Occipital lobe (tissue), 3 donors: ENCODE results near the gene TAS1R1. TPM values are rescaled to one million over a fixed set of nuclear protein-coding genes. Genes with fewer than 3 reads are reported as not detected.

Experiments
- DNase-seq: peaks from one replicate; lab custom pipeline; 2025; lab: John Stamatoyannopoulos, UW
- small RNA-seq: library from RNA; depleted of rRNA; stranded (forward); fragments of <200 nt; gene quantifications from one replicate; pipeline ENCODE3, GENCODE V24; 2014
- total RNA-seq: library from RNA; depleted of rRNA; stranded (reverse); fragments of >200 nt; gene quantifications from one replicate; pipeline ENCODE4 v1.2.3, GENCODE V29; 2014

Gene TAS1R1
- total RNA-seq, 1 donor from 2014 or later, result not detected

DNA sequence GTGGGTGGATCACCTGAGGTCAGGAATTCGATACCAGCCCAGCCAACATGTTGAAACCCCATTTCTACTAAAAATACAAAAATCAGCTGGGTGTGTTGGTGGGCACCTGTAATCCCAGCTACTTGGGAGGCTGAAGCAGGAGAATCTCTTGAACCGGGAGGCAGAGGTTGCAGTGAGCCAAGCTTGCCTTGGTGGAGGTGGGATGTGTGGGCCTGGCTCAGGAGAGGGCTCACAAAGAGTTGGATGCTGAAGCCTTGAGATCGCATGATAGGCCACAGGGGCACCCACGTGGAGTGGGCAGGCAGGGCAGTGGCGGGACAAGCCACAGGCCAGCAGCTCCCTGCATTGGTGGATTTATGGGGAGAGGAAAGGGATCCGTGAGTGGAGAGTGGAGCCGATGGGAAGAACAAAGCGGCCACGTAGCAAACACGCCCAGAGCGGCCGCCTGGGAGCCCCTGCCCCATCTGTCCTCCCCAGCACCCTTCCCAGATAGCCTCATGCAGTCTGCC lies 73.9 kb downstream of the TAS1R1 start:
- no peak for DNase-seq

Small RNA genes within 50 kb of the gene (small RNA-seq; reads per million reads assigned to genes)
- gene RNU6-731P, result not detected

Other genes with a start within 250 kb of the TAS1R1 start
- gene ACOT7, start 161.5 kb upstream of the TAS1R1 start, total RNA-seq, result 27.0 TPM
- gene HES2, start 135.4 kb upstream of the TAS1R1 start, total RNA-seq, result 0.16 TPM
- not detected for gene ESPN, start 130.5 kb upstream of the TAS1R1 start, total RNA-seq
- gene TNFRSF25, start 89.1 kb upstream of the TAS1R1 start, total RNA-seq, result 9.5 TPM
- gene PLEKHG5, start 63.6 kb upstream of the TAS1R1 start, total RNA-seq, result 25.6 TPM
- 34.0 TPM for gene NOL9, start 794 bp upstream of the TAS1R1 start, total RNA-seq
- gene ZBTB48, start 24.7 kb downstream of the TAS1R1 start, total RNA-seq, result 15.1 TPM
- gene KLHL21, start 47.6 kb downstream of the TAS1R1 start, total RNA-seq, result 8.7 TPM
- 17.0 TPM for gene PHF13, start 58.4 kb downstream of the TAS1R1 start, total RNA-seq
- 23.7 TPM for gene THAP3, start 69.6 kb downstream of the TAS1R1 start, total RNA-seq
- gene DNAJC11, start 146.5 kb downstream of the TAS1R1 start, total RNA-seq, result 32.8 TPM
- 115 TPM for gene CAMTA1, start 230.1 kb downstream of the TAS1R1 start, total RNA-seq